HepG2 (cell line): ENCODE data around the gene TMEM165. TPM values are rescaled to one million over a fixed set of nuclear protein-coding genes. Genes with fewer than 3 reads are reported as not detected.

Experiments
- ATAC-seq: fragments of 200-7000 bp; cut with Tn5 transposase; 3 replicates; pipeline ENCODE4 v1.9.1; 2020; ENCODE audit warnings: mild to moderate bottlenecking, moderate library complexity
- BruUV-seq: library from RNA; stranded (reverse); fragments of 400-500 nt; replicated peaks from 2 replicates; lab custom pipeline; 2021; lab: Mats Ljungman, UMichigan
- CTCF ChIA-PET: fragments of 300-600 bp; formaldehyde crosslinking; extraction: SDS; loops from one replicate; lab custom pipeline; 2021; ENCODE audit warnings: low total read pairs, inconsistent platforms, low intra/inter-chr PET ratio; lab: Yijun Ruan, JAX
- POLR2A ChIA-PET: fragments of 350-600 bp; sonication (Branson Sonifier 250); formaldehyde crosslinking; loops from one replicate; lab custom pipeline; 2020; ENCODE audit warnings: antibody characterized with exemption, inconsistent platforms; lab: Yijun Ruan, JAX
- DNase-seq: peaks from one replicate; pipeline ENCODE4 v3.0.0-alpha.2; 2015; ENCODE audit warnings: low spot score
- FAIRE-seq: peaks from 3 replicates; lab custom pipeline; 2011; peaks lifted over from hg19 to GRCh38; lab: Jason Lieb, UNC
- H2AFZ ChIP-seq: one replicate; pipeline ENCODE4 v1.6.1; 2011; ENCODE audit warnings: low read length, inconsistent platforms
- H3K27ac ChIP-seq: fragments of 300-600 bp; 3 replicates; pipeline ENCODE4 v1.8.0; 2011; ENCODE audit warnings: mixed run types, mild to moderate bottlenecking, mixed read lengths, low read length, inconsistent platforms; ENCODE audit not compliant: insufficient read depth; ENCODE audit errors: extremely low read length
- H3K27me3 ChIP-seq, 2 experiments: fragments of 200-600 bp in 1 of 2; 2 replicates in 1 of 2; 3 replicates in 1 of 2; pipeline versions ENCODE4 v1.6.0 to v1.8.0; 2011; ENCODE audit warnings: low read length in 2 of 2, mild to moderate bottlenecking in 2 of 2, moderate library complexity in 2 of 2, inconsistent platforms in 1 of 2; ENCODE audit not compliant: insufficient read depth in 2 of 2, control insufficient read depth in 1 of 2
- H3K36me3 ChIP-seq, 2 experiments: fragments of 200-600 bp in 1 of 2; replicated peaks in 1 of 2; 2 replicates in 1 of 2; 3 replicates in 1 of 2; pipeline versions ENCODE4 v1.5.1 to v1.8.0; 2011; ENCODE audit warnings: low read length in 2 of 2, inconsistent platforms in 1 of 2; ENCODE audit not compliant: insufficient read depth in 2 of 2, control insufficient read depth in 1 of 2
- H3K4me1 ChIP-seq: 2 replicates; pipeline ENCODE4 v1.5.1; 2012; ENCODE audit warnings: low read length, inconsistent platforms; ENCODE audit not compliant: insufficient read depth
- H3K4me2 ChIP-seq: 2 replicates; pipeline ENCODE4 v1.6.0; 2011; ENCODE audit warnings: low read depth, low read length, inconsistent platforms
- H3K4me3 ChIP-seq, 3 experiments: fragments of 200-600 bp in 1 of 3; sonication (generic), shearing (Covaris generic) in 1 of 3; replicated peaks in 1 of 3; 2 replicates each; pipeline ENCODE4 v1.5.1; 2011 to 2016; ENCODE audit warnings: low read length in 3 of 3, inconsistent platforms in 2 of 3, low read depth in 2 of 3, mild to moderate bottlenecking in 2 of 3, control low read depth in 1 of 3, mixed read lengths in 1 of 3; ENCODE audit not compliant: insufficient read depth in 1 of 3
- H3K79me2 ChIP-seq: one replicate; pipeline ENCODE4 v1.6.1; 2011; ENCODE audit warnings: low read length, inconsistent platforms; ENCODE audit not compliant: insufficient read depth
- H3K9ac ChIP-seq: 2 replicates; pipeline ENCODE4 v1.6.0; 2011; ENCODE audit warnings: mild to moderate bottlenecking, low read depth, low read length, inconsistent platforms; ENCODE audit not compliant: insufficient read depth
- H3K9me3 ChIP-seq: 2 replicates; pipeline ENCODE4 v1.5.1; 2012; ENCODE audit warnings: mild to moderate bottlenecking, low read length
- H4K20me1 ChIP-seq: 2 replicates; pipeline ENCODE4 v1.6.0; 2011; ENCODE audit warnings: inconsistent platforms, mild to moderate bottlenecking, low read length, moderate library complexity; ENCODE audit not compliant: insufficient read depth
- ELF4 ChIP-seq: sonication (generic); formaldehyde crosslinking; IDR thresholded peaks from 2 replicates; pipeline ENCODE4 v1.5.0; 2020; ENCODE audit warnings: missing genetic modification reagents, mild to moderate bottlenecking, moderate library complexity, borderline replicate concordance
- GRHL1 ChIP-seq: sonication (generic); formaldehyde crosslinking; conservative IDR thresholded peaks from 2 replicates; pipeline ENCODE4 v1.8.0; 2022; ENCODE audit warnings: missing genetic modification reagents
- SYNCRIP ChIP-seq: fragments of 200-400 bp; formaldehyde crosslinking; IDR thresholded peaks from 2 replicates; pipeline ENCODE4 v1.6.1; 2018; ENCODE audit warnings: mild to moderate bottlenecking, low read depth, low read length; ENCODE audit not compliant: insufficient read depth
- ZBTB7A ChIP-seq: sonication (generic); formaldehyde crosslinking; IDR thresholded peaks from 2 replicates; pipeline ENCODE4 v1.8.0; 2022; ENCODE audit warnings: mild to moderate bottlenecking, missing genetic modification reagents
- ZNF224 ChIP-seq: sonication (generic); formaldehyde crosslinking; IDR thresholded peaks from 2 replicates; pipeline ENCODE4 v1.5.0; 2020; ENCODE audit warnings: mild to moderate bottlenecking, missing genetic modification reagents
- ZNF432 ChIP-seq: sonication (generic); formaldehyde crosslinking; IDR thresholded peaks from 2 replicates; pipeline ENCODE4 v1.5.0; 2020; ENCODE audit warnings: missing genetic modification reagents, mild to moderate bottlenecking, borderline replicate concordance
- WGBS: methylation state at CpG from one replicate; pipeline ENCODE4 v1.1.6; 2017; ENCODE audit warnings: low lambda C conversion rate; 5-methylcytosine and 5-hydroxymethylcytosine counted together
- in situ Hi-C: cut with HindIII; loops from 2 replicates; pipeline ENCODE4 v1.10.0; 2017; ENCODE audit warnings: low pct_unique_long_range_greater_than_20kb; ENCODE audit not compliant: extremely low pct_ligation_motif_present
- intact Hi-C: fragments of 100-400 bp; cut with micrococcal nuclease; formaldehyde crosslinking; loops from one replicate; pipeline ENCODE4 v1.10.0; 2022; ENCODE audit not compliant: unreplicated experiment
- polyA plus RNA-seq, 8 experiments: library from polyadenylated mRNA; depleted of rRNA in 3 of 8; stranded (reverse) in 7 of 8; unstranded in 1 of 8; fragments of >200 nt; fragmentation: Illumina TruSeq in 4 of 8; extraction: Trizol in 4 of 8; gene quantifications; 2 replicates each; pipeline versions ENCODE4 v1.2.1 to v1.2.3, GENCODE V29; 2011 to 2016; ENCODE audit warnings: low read depth in 4 of 8, missing spikeins in 1 of 8, mixed read lengths in 1 of 8; ENCODE audit not compliant: insufficient read depth in 1 of 8
- total RNA-seq, 5 experiments: library from RNA; depleted of rRNA; stranded (reverse); fragments of >200 nt; fragmentation: Illumina TruSeq; extraction: Trizol; gene quantifications; 2 replicates each; pipeline ENCODE4 v1.2.3, GENCODE V29; 2016; ENCODE audit warnings: low read depth in 1 of 5

TMEM165 gene
- total and polyA plus RNA-seq, 2 of the 13 experiments (the other 11 are each of a cell fraction or from before 2014, with no cell fraction given), result 54.6 to 103 TPM

DNA sequence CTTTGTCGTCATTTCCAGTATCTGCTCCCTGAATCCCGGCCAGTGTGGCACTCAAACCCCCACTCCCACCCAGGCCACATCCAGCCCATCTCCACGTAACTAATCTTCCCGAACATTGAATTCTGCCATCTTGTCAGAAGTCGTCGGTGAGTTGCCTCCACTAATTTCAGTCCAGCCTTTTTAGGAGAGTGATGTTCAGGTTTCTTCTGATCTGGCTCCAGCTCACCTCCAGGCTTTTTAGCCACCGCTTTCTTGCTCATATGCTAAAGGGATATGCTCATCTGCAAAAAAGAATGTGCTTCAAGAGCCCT lies 1.3 kb downstream of the TMEM165 start:
- 2% methylated on average over 7 of the region's 7 CpGs for WGBS
- Histone ChIP-seq H3K36me3 (peaks cover 0 to 8% of the 10 kb centered on the region in 2 experiments; a peak in 1 of 5 replicates), H3K4me3 (peak overlapping the region; percentile 84 to 98 (median 91)), H3K9me3 (no peaks in the 10 kb centered on the region), H3K79me2 (peaks cover 46% of the 10 kb centered on the region), H3K9ac (peak overlapping the region; percentile 84), H3K4me1 (peaks cover 50% of the 10 kb centered on the region), H3K27ac (peak overlapping the region; percentile 80), H4K20me1 (peaks cover 20% of the 10 kb centered on the region), H2AFZ (no peak overlapping the region), H3K27me3 (no peaks in the 10 kb centered on the region; a peak in 2 of 5 replicates), H3K4me2 (peak overlapping the region; percentile 77)
- in situ Hi-C loops, result loop anchor here (25.0 kb wide), 1 partner anchor 465 kb away; the partner anchor contains the start of gene EXOC1
- ChIA-PET POLR2A (interaction anchor here (2.6 to 2.8 kb wide), 3 partner anchors 11 to 149 kb away, joined by 8 to 21 read pairs (median 17); partner anchors contain the start of genes CLOCK and SRD5A3), CTCF (no interaction called here)
- intact Hi-C loops, result loop anchor here (5.0 kb wide), 1 partner anchor 35 kb away; no protein-coding TSS in a partner anchor
- ATAC-seq (no peak), DNase-seq (no peak), FAIRE-seq (no peak)
- no TSS peak for BruUV-seq
- TF ChIP-seq ELF4 (CRISPR knock-in tag) (0 out of 2 replicates have a peak, but pooled peaks have one; percentile 16), GRHL1 (CRISPR knock-in tag) (no peak), ZNF432 (no peak), SYNCRIP (no peak), ZNF224 (CRISPR knock-in tag) (no peak), ZBTB7A (CRISPR knock-in tag) (no peak)
